ENCODE data around the gene SCYGR7.
"Not testable (repeated sequence)": the region's sequence is repeated elsewhere in the genome, so short reads cannot be mapped to it uniquely, and the experiment has no call there.

Gene SCYGR7

GRCh38 chr2:227745594-227745993, 17.5 kb downstream of the SCYGR7 start, which contains the start of gene SCYGR8:
TSS of gene SCYGR8 (plus strand) at chr2:227745894. CDS start at chr2:227745894, 0 bp downstream.
- POLR2A ChIA-PET = no interaction called here
- DNase-seq (ENCODE audit: extremely low spot score) = no peak
- TF ChIP-seq CTCF (IDR thresholded peaks at IDR 0.05; ENCODE audit: control extremely low read depth, extremely low read depth, low read depth, missing control alignments) = no peak
- CTCF ChIA-PET = interaction anchor here (1.4 kb wide), 2 partner anchors 14 to 48 kb away, joined by 3 to 4 read pairs; no protein-coding TSS in a partner anchor

- DNase-seq (ENCODE audit: extremely low spot score) = no peak
- TF ChIP-seq CTCF (IDR thresholded peaks at IDR 0.05; ENCODE audit: control extremely low read depth, extremely low read depth, low read depth, missing control alignments) = peak; percentile 23
- ChIA-PET CTCF (interaction anchor here (2.4 kb wide), 1 partner anchor 18 kb away, joined by 8 read pairs; no protein-coding TSS in a partner anchor), POLR2A (no interaction called here)
These were observed 19.9 kb downstream of the SCYGR7 start for GRCh38 chr2:227748079-227748478.

- CTCF ChIA-PET = interaction anchor here (2.0 kb wide), 1 partner anchor 10 kb away, joined by 15 read pairs; no protein-coding TSS in a partner anchor
- DNase-seq (ENCODE audit: extremely low spot score); POLR2A ChIA-PET: not testable (repeated sequence)
These were observed 28.1 kb downstream of the SCYGR7 start for GRCh38 chr2:227756261-227756660.

GRCh38 chr2:227759411-227760118, 31.4 kb downstream of the SCYGR7 start:
- ChIA-PET CTCF (interaction anchor here (1.4 kb wide), 1 partner anchor 101 kb away, joined by 6 read pairs; no protein-coding TSS in a partner anchor), POLR2A (interaction anchor here (0.6 kb wide), 1 partner anchor 1768 kb away, joined by 3 read pairs; no protein-coding TSS in a partner anchor)
- TF ChIP-seq CTCF (IDR thresholded peaks at IDR 0.05; ENCODE audit: control extremely low read depth, extremely low read depth, low read depth, missing control alignments) = no peak
- DNase-seq (ENCODE audit: extremely low spot score) = no peak

GRCh38 chr2:227761740-227762476, 33.8 kb downstream of the SCYGR7 start:
- no peak for TF ChIP-seq CTCF (IDR thresholded peaks at IDR 0.05; ENCODE audit: control extremely low read depth, extremely low read depth, low read depth, missing control alignments)
- ChIA-PET CTCF (interaction anchor here (1.2 to 2.1 kb wide), 4 partner anchors 12 to 290 kb away, joined by 3 to 10 read pairs (median 4); partner anchors contain the start of gene AGFG1), POLR2A (no interaction called here)
- no peak for DNase-seq (ENCODE audit: extremely low spot score)

- CTCF ChIA-PET = interaction anchor here (0.7 to 4.7 kb wide), 64 partner anchors 8 to 733 kb away, joined by 3 to 46 read pairs (median 5); partner anchors contain the start of genes SCYGR5, SLC19A3 and TM4SF20
- POLR2A ChIA-PET = interaction anchor here (0.6 kb wide), 1 partner anchor 10 kb away, joined by 3 read pairs; no protein-coding TSS in a partner anchor
- DNase-seq (ENCODE audit: extremely low spot score) = no peak
- TF ChIP-seq CTCF (IDR thresholded peaks at IDR 0.05; ENCODE audit: control extremely low read depth, extremely low read depth, low read depth, missing control alignments) = no peak
These were observed 37.7 kb downstream of the SCYGR7 start for GRCh38 chr2:227765788-227766372.

Data from GM10248 (cell line).